Osteoblast (primary cell): ENCODE results near the gene NRXN2. TPM values are rescaled to one million over a fixed set of nuclear protein-coding genes. Genes with fewer than 3 reads are reported as not detected.

Source experiments
- DNase-seq: peaks from one replicate; pipeline ENCODE4 v3.0.0; 2011; ENCODE audit warnings: low spot score, mixed read lengths; ENCODE audit not compliant: insufficient read length; ENCODE audit errors: missing footprints
- H2AFZ ChIP-seq: 2 replicates; pipeline ENCODE4 v1.6.0; 2011; ENCODE audit warnings: mild to moderate bottlenecking, low read length
- H3K27ac ChIP-seq: 2 replicates; pipeline ENCODE4 v1.5.1; 2011; ENCODE audit warnings: mild to moderate bottlenecking, low read depth, low read length, moderate library complexity
- H3K27me3 ChIP-seq: 2 replicates; pipeline ENCODE4 v1.6.0; 2012; ENCODE audit warnings: mild to moderate bottlenecking, control low read depth, inconsistent platforms, low read length, moderate library complexity; ENCODE audit not compliant: insufficient read depth
- H3K36me3 ChIP-seq: 2 replicates; pipeline ENCODE4 v1.5.1; 2011; ENCODE audit warnings: mild to moderate bottlenecking, low read length, control low read depth, moderate library complexity; ENCODE audit not compliant: insufficient read depth
- H3K4me1 ChIP-seq: 2 replicates; pipeline ENCODE4 v1.5.1; 2011; ENCODE audit warnings: mild to moderate bottlenecking, low read length, control low read depth, moderate library complexity; ENCODE audit not compliant: insufficient read depth
- H3K4me2 ChIP-seq: 2 replicates; pipeline ENCODE4 v1.6.0; 2011; ENCODE audit warnings: mild to moderate bottlenecking, low read length; ENCODE audit not compliant: insufficient read depth
- H3K4me3 ChIP-seq: fragments of 200-600 bp; sonication (generic); 3 replicates; pipeline ENCODE4 v1.5.1; 2012; ENCODE audit warnings: mild to moderate bottlenecking, low read length, inconsistent platforms; ENCODE audit not compliant: insufficient read depth
- H3K79me2 ChIP-seq: 2 replicates; pipeline ENCODE4 v1.6.0; 2012; ENCODE audit warnings: mild to moderate bottlenecking, low read length, control low read depth, inconsistent platforms; ENCODE audit not compliant: insufficient read depth
- H3K9me3 ChIP-seq: 2 replicates; pipeline ENCODE4 v1.5.1; 2011; ENCODE audit warnings: low read depth, low read length, control low read depth
- H4K20me1 ChIP-seq: 2 replicates; pipeline ENCODE4 v1.6.0; 2012; ENCODE audit warnings: mild to moderate bottlenecking, low read length, control low read depth; ENCODE audit not compliant: insufficient read depth
- total RNA-seq: library from RNA; depleted of rRNA; stranded (reverse); fragments of >200 nt; gene quantifications from 2 replicates; pipeline ENCODE4 v1.2.3, GENCODE V29; 2012
- TF ChIP-seq, protein P1 (sequence below): IDR thresholded peaks from 2 replicates; pipeline ENCODE4 v1.5.1; 2011; ENCODE audit warnings: mild to moderate bottlenecking, low read depth, low read length, moderate library complexity; ENCODE audit errors: extremely low read depth

Gene NRXN2
- total RNA-seq, 1 donor: 90.1 TPM

DNA sequence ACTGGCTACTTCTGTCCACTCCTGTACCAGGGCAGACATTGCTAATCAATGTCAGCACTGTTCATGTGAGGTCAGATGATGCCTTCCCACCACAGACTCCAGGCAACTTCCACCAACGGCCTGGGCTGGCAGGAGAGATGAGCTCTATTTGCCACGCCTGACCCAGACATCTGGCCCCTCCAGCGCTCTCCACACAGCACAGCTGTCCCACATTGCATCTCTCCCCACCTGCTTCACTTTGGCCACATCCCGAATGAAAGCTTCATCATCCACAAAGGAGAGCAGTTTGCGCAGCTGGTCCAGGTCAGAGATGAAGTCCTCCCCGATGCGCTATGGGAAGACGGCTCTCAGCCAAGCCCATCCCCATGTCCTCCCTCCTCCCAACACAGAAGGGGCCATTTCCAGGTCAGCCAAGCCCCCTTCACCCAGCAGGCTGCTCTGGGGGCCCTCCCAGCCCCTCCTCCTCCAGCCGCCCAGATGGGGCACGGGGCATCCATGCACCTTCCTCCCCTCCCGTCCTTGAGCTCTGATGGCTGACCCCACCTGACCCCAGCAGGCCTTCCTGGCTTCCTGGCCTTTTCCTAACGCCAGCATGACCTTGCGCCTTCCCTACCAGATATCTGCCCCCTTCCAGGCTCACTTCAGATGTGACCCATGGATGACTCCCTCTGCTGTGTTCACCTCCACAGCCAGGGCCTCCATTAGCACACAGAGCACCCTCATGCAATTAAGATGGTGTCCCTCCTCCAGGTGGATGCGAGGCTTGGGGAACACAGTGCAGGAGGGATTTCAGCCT lies 29.4 kb upstream of the NRXN2 start:
- H3K9me3 ChIP-seq: no peaks in the 10 kb centered on the region
- H3K27me3 ChIP-seq: no peaks in the 10 kb centered on the region
- H3K4me2 ChIP-seq: no peak overlapping the region
- no peaks in the 10 kb centered on the region for H3K4me1 ChIP-seq
- no peak overlapping the region for H2AFZ ChIP-seq
- H4K20me1 ChIP-seq: no peaks in the 10 kb centered on the region
- H3K79me2 ChIP-seq: no peaks in the 10 kb centered on the region
- peak; percentile 72 for DNase-seq
- TF ChIP-seq, protein P1, sequence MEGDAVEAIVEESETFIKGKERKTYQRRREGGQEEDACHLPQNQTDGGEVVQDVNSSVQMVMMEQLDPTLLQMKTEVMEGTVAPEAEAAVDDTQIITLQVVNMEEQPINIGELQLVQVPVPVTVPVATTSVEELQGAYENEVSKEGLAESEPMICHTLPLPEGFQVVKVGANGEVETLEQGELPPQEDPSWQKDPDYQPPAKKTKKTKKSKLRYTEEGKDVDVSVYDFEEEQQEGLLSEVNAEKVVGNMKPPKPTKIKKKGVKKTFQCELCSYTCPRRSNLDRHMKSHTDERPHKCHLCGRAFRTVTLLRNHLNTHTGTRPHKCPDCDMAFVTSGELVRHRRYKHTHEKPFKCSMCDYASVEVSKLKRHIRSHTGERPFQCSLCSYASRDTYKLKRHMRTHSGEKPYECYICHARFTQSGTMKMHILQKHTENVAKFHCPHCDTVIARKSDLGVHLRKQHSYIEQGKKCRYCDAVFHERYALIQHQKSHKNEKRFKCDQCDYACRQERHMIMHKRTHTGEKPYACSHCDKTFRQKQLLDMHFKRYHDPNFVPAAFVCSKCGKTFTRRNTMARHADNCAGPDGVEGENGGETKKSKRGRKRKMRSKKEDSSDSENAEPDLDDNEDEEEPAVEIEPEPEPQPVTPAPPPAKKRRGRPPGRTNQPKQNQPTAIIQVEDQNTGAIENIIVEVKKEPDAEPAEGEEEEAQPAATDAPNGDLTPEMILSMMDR: no peak
- H3K4me3 ChIP-seq: no peak overlapping the region
- H3K36me3 ChIP-seq: no peaks in the 10 kb centered on the region
- H3K27ac ChIP-seq: no peak overlapping the region

DNA sequence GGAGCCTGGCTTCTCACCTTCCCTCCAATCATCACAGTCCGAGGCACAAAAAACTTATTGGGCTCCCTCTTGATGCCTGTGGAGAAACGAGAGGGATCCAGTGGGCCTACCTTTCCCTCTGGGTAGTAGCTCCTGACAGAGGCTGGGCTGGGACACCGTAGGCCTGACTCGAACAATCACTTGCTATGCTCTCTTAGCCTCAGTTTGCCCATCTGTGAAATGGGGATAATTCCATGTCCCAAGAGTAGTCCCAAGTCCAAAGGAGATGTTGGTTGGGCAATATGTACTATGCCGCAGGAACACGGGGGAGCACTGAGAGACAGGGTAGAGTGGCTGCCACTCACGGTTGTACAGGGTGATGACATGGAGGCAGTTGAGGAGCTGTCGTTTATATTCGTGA lies 28.6 kb upstream of the NRXN2 start:
- no peak overlapping the region for H2AFZ ChIP-seq
- DNase-seq: peak; percentile 63
- TF ChIP-seq, protein P1: no peak
- H3K27me3 ChIP-seq: peaks cover under 1% of the 10 kb centered on the region
- no peaks in the 10 kb centered on the region for H3K9me3 ChIP-seq
- no peaks in the 10 kb centered on the region for H4K20me1 ChIP-seq
- H3K4me2 ChIP-seq: no peak overlapping the region
- no peaks in the 10 kb centered on the region for H3K36me3 ChIP-seq
- no peak overlapping the region for H3K27ac ChIP-seq
- H3K4me3 ChIP-seq: no peak overlapping the region
- no peaks in the 10 kb centered on the region for H3K79me2 ChIP-seq
- H3K4me1 ChIP-seq: no peaks in the 10 kb centered on the region

DNA sequence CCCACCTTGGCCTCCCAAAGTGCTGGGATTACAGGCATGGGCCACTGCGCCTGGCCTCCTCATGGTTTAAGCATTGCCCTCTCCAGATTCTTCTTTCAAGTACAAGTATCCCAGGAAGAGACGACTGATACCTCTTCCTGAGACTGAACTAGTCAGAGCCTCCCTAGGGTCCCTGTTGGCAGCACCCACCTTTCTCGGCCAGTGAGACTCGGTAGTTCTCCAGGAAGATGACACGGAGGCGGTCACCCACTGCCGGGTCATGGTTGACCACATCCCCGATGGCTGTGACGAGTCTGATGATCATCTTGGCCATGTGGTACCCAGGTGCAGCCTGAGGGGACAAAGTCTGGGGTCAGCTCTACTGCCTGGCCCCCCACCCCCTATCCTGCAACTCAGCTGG lies 28.1 kb upstream of the NRXN2 start:
- Histone ChIP-seq H3K4me3 (no peak overlapping the region), H3K4me2 (no peak overlapping the region), H3K79me2 (no peaks in the 10 kb centered on the region), H3K27ac (no peak overlapping the region), H4K20me1 (no peaks in the 10 kb centered on the region), H3K36me3 (no peaks in the 10 kb centered on the region), H3K27me3 (peaks cover 4% of the 10 kb centered on the region), H3K4me1 (no peaks in the 10 kb centered on the region), H2AFZ (no peak overlapping the region), H3K9me3 (no peaks in the 10 kb centered on the region)
- TF ChIP-seq, protein P1: no peak
- DNase-seq: peak; percentile 69

DNA sequence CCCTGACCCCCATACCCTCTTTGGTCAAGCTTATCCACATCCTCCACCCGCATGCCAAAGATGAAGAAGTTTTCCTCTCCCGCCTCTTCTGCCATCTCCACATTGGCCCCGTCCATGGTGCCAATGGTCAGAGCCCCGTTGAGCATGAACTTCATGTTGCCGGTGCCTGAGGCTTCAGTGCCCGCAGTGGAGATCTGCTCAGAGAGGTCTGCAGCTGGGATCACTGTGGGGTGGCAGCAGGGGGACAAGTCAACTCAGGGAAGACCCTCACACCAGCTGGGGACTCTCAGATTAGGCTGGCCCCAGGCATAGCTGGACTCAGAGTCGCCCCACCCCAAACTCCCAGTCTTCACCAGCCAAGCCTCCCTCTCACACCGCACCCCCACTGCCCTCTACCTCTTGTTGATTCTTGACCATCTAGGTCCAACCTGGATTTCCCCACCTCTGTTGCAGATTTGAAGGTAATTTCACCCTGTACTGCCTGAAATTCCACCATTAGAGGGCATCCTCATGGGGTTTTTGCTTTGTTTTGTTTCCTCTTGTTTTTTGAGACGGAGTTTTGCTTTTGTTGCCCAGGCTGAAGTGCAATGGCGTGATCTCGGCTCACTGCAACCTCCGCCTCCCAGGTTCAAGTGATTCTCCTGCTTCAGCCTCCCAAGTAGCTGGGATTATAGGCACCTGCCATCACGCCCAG lies 27.5 kb upstream of the NRXN2 start:
- peak; percentile 41 for DNase-seq
- H3K79me2 ChIP-seq: no peaks in the 10 kb centered on the region
- H4K20me1 ChIP-seq: no peaks in the 10 kb centered on the region
- no peak overlapping the region for H3K27ac ChIP-seq
- no peaks in the 10 kb centered on the region for H3K36me3 ChIP-seq
- no peak overlapping the region for H3K4me2 ChIP-seq
- H3K4me1 ChIP-seq: no peaks in the 10 kb centered on the region
- no peak overlapping the region for H3K4me3 ChIP-seq
- H2AFZ ChIP-seq: no peak overlapping the region
- no peaks in the 10 kb centered on the region for H3K9me3 ChIP-seq
- TF ChIP-seq, protein P1: no peak
- H3K27me3 ChIP-seq: peaks cover 8% of the 10 kb centered on the region
